Transverse colon (tissue), 4 donors: Measurements from ENCODE around the gene SCN4A.

Source experiments
- EP300 ChIP-seq: sonication (generic); formaldehyde crosslinking; IDR thresholded peaks from one replicate; pipeline ENCODE4 v1.6.1; 2017; ENCODE audit warnings: antibody characterized with exemption, low read depth
- POLR2A ChIP-seq: fragments of 450-650 bp; IDR thresholded peaks from one replicate; pipeline ENCODE4 v1.6.1; 2016; ENCODE audit warnings: antibody characterized with exemption, mild to moderate bottlenecking, moderate library complexity
- POLR2AphosphoS5 ChIP-seq, 3 donors: sonication (generic); formaldehyde crosslinking; IDR thresholded peaks; one replicate each; pipeline ENCODE4 v1.6.1; 2016; ENCODE audit warnings: antibody characterized with exemption in 3 of 3
- TF ChIP-seq, protein P1 (sequence below), 5 experiments: fragments of 200-600 bp in 3 of 5; fragments of 450-650 bp in 2 of 5; sonication (generic) in 3 of 5; IDR thresholded peaks; 1 replicate in 2 of 5; 2 replicates in 3 of 5; pipeline ENCODE4 v1.5.1; 2016 to 2017; ENCODE audit warnings: antibody characterized with exemption in 5 of 5, inconsistent platforms in 3 of 5, mild to moderate bottlenecking in 2 of 5, moderate library complexity in 1 of 5

DNA sequence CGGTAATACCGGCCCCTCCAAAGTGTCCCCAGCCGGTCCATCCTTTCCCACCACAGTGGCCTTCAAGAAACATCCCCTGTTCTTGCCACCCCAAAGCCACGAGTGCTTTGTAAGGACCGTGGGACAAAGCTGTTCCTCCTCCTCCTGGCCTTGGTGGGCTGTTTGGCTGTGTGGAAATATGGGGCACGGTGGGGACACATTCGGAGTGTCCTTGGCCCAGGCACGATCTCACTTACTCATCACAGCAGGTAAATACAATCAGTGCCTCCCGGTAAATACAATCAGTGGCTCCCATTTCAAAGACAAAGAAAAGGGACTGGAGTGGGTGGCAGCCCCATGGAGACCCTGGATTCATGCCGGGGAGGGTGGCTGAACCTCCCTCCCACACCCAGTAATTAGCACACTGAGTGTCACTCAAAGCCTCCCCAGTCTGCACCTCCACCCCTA lies 10.4 kb downstream of the SCN4A start:
- TF ChIP-seq, protein P1, sequence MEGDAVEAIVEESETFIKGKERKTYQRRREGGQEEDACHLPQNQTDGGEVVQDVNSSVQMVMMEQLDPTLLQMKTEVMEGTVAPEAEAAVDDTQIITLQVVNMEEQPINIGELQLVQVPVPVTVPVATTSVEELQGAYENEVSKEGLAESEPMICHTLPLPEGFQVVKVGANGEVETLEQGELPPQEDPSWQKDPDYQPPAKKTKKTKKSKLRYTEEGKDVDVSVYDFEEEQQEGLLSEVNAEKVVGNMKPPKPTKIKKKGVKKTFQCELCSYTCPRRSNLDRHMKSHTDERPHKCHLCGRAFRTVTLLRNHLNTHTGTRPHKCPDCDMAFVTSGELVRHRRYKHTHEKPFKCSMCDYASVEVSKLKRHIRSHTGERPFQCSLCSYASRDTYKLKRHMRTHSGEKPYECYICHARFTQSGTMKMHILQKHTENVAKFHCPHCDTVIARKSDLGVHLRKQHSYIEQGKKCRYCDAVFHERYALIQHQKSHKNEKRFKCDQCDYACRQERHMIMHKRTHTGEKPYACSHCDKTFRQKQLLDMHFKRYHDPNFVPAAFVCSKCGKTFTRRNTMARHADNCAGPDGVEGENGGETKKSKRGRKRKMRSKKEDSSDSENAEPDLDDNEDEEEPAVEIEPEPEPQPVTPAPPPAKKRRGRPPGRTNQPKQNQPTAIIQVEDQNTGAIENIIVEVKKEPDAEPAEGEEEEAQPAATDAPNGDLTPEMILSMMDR (IDR thresholded peaks at IDR 0.05) = no peak
- no peak for TF ChIP-seq POLR2A
- TF ChIP-seq POLR2AphosphoS5 (IDR thresholded peaks at IDR 0.05) = no peak
- no peak for TF ChIP-seq EP300
